ENCODE results near the gene LRATD1. TPM values are rescaled to one million over a fixed set of nuclear protein-coding genes. Genes with fewer than 3 reads are reported as not detected.

Gene LRATD1
- total and polyA plus RNA-seq, 2 donors (not counting 1 experiment from before 2014, with no cell fraction given), result 0.99 to 1.8 TPM

GRCh38 chr2:14615121-14615520, 17.4 kb upstream of the LRATD1 start:
- no peaks in the 10 kb centered on the region for H3K4me1 ChIP-seq (ENCODE audit: control insufficient read depth, extremely low read depth, insufficient read depth, low read length)
- H3K27ac ChIP-seq (ENCODE audit: insufficient read depth, low read length), result no peak overlapping the region
- no peaks in the 10 kb centered on the region for H4K20me1 ChIP-seq (ENCODE audit: control insufficient read depth, extremely low read depth, insufficient read depth, low read length)
- no peaks in the 10 kb centered on the region for H3K9me3 ChIP-seq (ENCODE audit: control insufficient read depth, insufficient read depth, low read depth, low read length)
- no peak overlapping the region for H3K4me3 ChIP-seq (replicated peaks in 1 of 4; ENCODE audit: control extremely low read depth in 1 of 4, insufficient read depth in 1 of 4, low read depth in 3 of 4, low read length in 4 of 4)
- H3K9ac ChIP-seq (ENCODE audit: insufficient read depth, low read length), result no peak overlapping the region
- no peak for DNase-seq (ENCODE audit: low read depth in 2 of 2)
- no peak overlapping the region for H2AFZ ChIP-seq (ENCODE audit: low read length)
- H3K27me3 ChIP-seq (ENCODE audit: control insufficient read depth, insufficient read depth, low read length), result no peaks in the 10 kb centered on the region
- no peak overlapping the region for H3K4me2 ChIP-seq (ENCODE audit: extremely low read depth, insufficient read depth, low read length)
- H3K36me3 ChIP-seq (ENCODE audit: control insufficient read depth, insufficient read depth, low read length), result no peaks in the 10 kb centered on the region
- TF ChIP-seq, protein P1, sequence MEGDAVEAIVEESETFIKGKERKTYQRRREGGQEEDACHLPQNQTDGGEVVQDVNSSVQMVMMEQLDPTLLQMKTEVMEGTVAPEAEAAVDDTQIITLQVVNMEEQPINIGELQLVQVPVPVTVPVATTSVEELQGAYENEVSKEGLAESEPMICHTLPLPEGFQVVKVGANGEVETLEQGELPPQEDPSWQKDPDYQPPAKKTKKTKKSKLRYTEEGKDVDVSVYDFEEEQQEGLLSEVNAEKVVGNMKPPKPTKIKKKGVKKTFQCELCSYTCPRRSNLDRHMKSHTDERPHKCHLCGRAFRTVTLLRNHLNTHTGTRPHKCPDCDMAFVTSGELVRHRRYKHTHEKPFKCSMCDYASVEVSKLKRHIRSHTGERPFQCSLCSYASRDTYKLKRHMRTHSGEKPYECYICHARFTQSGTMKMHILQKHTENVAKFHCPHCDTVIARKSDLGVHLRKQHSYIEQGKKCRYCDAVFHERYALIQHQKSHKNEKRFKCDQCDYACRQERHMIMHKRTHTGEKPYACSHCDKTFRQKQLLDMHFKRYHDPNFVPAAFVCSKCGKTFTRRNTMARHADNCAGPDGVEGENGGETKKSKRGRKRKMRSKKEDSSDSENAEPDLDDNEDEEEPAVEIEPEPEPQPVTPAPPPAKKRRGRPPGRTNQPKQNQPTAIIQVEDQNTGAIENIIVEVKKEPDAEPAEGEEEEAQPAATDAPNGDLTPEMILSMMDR (conservative IDR thresholded peaks at IDR 0.05 in 1 of 2, IDR thresholded peaks at IDR 0.05 in 1 of 2; ENCODE audit: low read depth in 1 of 2, low read length in 2 of 2), result no peak
- TF ChIP-seq EZH2 (IDR thresholded peaks at IDR 0.05; ENCODE audit: low read length, missing control alignments), result no peak
- no peaks in the 10 kb centered on the region for H3K79me2 ChIP-seq (ENCODE audit: control insufficient read depth, insufficient read depth, low read length)

GRCh38 chr2:14615760-14616159, 16.8 kb upstream of the LRATD1 start:
- Histone ChIP-seq H3K9ac (ENCODE audit: insufficient read depth, low read length) (no peak overlapping the region), H3K4me3 (replicated peaks in 1 of 4; ENCODE audit: control extremely low read depth in 1 of 4, insufficient read depth in 1 of 4, low read depth in 3 of 4, low read length in 4 of 4) (no peak overlapping the region), H3K36me3 (ENCODE audit: control insufficient read depth, insufficient read depth, low read length) (no peaks in the 10 kb centered on the region), H3K79me2 (ENCODE audit: control insufficient read depth, insufficient read depth, low read length) (no peaks in the 10 kb centered on the region), H3K4me1 (ENCODE audit: control insufficient read depth, extremely low read depth, insufficient read depth, low read length) (no peaks in the 10 kb centered on the region), H3K27me3 (ENCODE audit: control insufficient read depth, insufficient read depth, low read length) (no peaks in the 10 kb centered on the region), H3K4me2 (ENCODE audit: extremely low read depth, insufficient read depth, low read length) (no peak overlapping the region), H2AFZ (ENCODE audit: low read length) (no peak overlapping the region), H4K20me1 (ENCODE audit: control insufficient read depth, extremely low read depth, insufficient read depth, low read length) (no peaks in the 10 kb centered on the region), H3K27ac (ENCODE audit: insufficient read depth, low read length) (no peak overlapping the region), H3K9me3 (ENCODE audit: control insufficient read depth, insufficient read depth, low read depth, low read length) (no peaks in the 10 kb centered on the region)
- no peak for DNase-seq (ENCODE audit: low read depth in 2 of 2)
- TF ChIP-seq, protein P1 (conservative IDR thresholded peaks at IDR 0.05 in 1 of 2, IDR thresholded peaks at IDR 0.05 in 1 of 2; ENCODE audit: low read depth in 1 of 2, low read length in 2 of 2), result no peak
- no peak for TF ChIP-seq EZH2 (IDR thresholded peaks at IDR 0.05; ENCODE audit: low read length, missing control alignments)

DNA sequence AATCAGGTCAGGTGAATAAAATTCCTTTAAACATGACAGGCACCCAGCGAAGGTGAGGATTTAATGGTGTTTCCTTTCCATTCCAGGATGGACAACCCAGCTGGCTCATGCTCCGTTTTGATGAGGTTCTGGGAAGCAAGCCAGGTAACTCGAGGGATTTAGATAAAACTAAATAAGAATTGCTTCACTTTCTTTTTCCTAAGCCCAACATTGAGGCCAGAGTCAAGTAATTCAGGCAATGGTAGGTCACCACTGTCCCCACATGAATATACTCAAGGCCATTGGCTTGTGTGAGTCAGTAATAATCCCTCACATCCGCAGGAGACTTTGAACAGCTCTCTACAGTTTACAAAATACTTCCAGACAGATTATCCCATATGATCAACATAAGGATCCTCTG, 16.2 kb upstream of the LRATD1 start:
- no peak overlapping the region for H2AFZ ChIP-seq (ENCODE audit: low read length)
- no peaks in the 10 kb centered on the region for H3K36me3 ChIP-seq (ENCODE audit: control insufficient read depth, insufficient read depth, low read length)
- H3K79me2 ChIP-seq (ENCODE audit: control insufficient read depth, insufficient read depth, low read length), result no peaks in the 10 kb centered on the region
- no peak overlapping the region for H3K4me3 ChIP-seq (replicated peaks in 1 of 4; ENCODE audit: control extremely low read depth in 1 of 4, insufficient read depth in 1 of 4, low read depth in 3 of 4, low read length in 4 of 4)
- TF ChIP-seq, protein P1 (conservative IDR thresholded peaks at IDR 0.05 in 1 of 2, IDR thresholded peaks at IDR 0.05 in 1 of 2; ENCODE audit: low read depth in 1 of 2, low read length in 2 of 2), result no peak
- no peak for TF ChIP-seq EZH2 (IDR thresholded peaks at IDR 0.05; ENCODE audit: low read length, missing control alignments)
- DNase-seq (ENCODE audit: low read depth in 2 of 2), result peak in 1 of 2 donors; percentile 54
- H4K20me1 ChIP-seq (ENCODE audit: control insufficient read depth, extremely low read depth, insufficient read depth, low read length), result no peaks in the 10 kb centered on the region
- H3K9ac ChIP-seq (ENCODE audit: insufficient read depth, low read length), result no peak overlapping the region
- H3K27ac ChIP-seq (ENCODE audit: insufficient read depth, low read length), result no peak overlapping the region
- H3K4me2 ChIP-seq (ENCODE audit: extremely low read depth, insufficient read depth, low read length), result no peak overlapping the region
- no peaks in the 10 kb centered on the region for H3K4me1 ChIP-seq (ENCODE audit: control insufficient read depth, extremely low read depth, insufficient read depth, low read length)
- no peaks in the 10 kb centered on the region for H3K9me3 ChIP-seq (ENCODE audit: control insufficient read depth, insufficient read depth, low read depth, low read length)
- H3K27me3 ChIP-seq (ENCODE audit: control insufficient read depth, insufficient read depth, low read length), result no peaks in the 10 kb centered on the region

All from fibroblast of lung (primary cell).